IMR-90 (cell line): ENCODE measurements around the gene MAML3.
A peak's percentile ranks its signal among the peaks of the same experiment; 100 is the strongest.

ENCODE experiments used
- BHLHE40 ChIP-seq: fragments of 150-350 bp; IDR thresholded peaks from 2 replicates; pipeline ENCODE4 v1.6.1; 2016; ENCODE audit warnings: mild to moderate bottlenecking, low read depth, low read length
- ELK1 ChIP-seq: fragments of 150-350 bp; IDR thresholded peaks from 2 replicates; pipeline ENCODE4 v1.6.1; 2016; ENCODE audit warnings: low read depth, mild to moderate bottlenecking, low read length, moderate library complexity, borderline replicate concordance
- MXI1 ChIP-seq: IDR thresholded peaks from 2 replicates; pipeline ENCODE4 v1.6.1; 2012; ENCODE audit warnings: low read depth, mild to moderate bottlenecking, low read length, moderate library complexity, borderline replicate concordance
- POLR2A ChIP-seq: IDR thresholded peaks from 2 replicates; pipeline ENCODE4 v1.6.1; 2012; ENCODE audit warnings: mild to moderate bottlenecking, low read depth, low read length
- RAD21 ChIP-seq: IDR thresholded peaks from 2 replicates; pipeline ENCODE4 v1.6.1; 2012; ENCODE audit warnings: low read length, improper control_type of control experiment
- RFX5 ChIP-seq: IDR thresholded peaks from 2 replicates; pipeline ENCODE4 v1.8.0; 2012; ENCODE audit warnings: low read depth, mild to moderate bottlenecking, low read length, moderate library complexity
- SMC3 ChIP-seq: fragments of 150-350 bp; IDR thresholded peaks from 2 replicates; pipeline ENCODE4 v1.6.1; 2016; ENCODE audit warnings: low read depth, mild to moderate bottlenecking, antibody characterized with exemption, low read length, moderate library complexity
- USF2 ChIP-seq: fragments of 150-350 bp; IDR thresholded peaks from 2 replicates; pipeline ENCODE4 v1.6.1; 2017; ENCODE audit warnings: mild to moderate bottlenecking, antibody characterized with exemption, low read length, low read depth
- TF ChIP-seq, protein P1 (sequence below): conservative IDR thresholded peaks from 2 replicates; pipeline ENCODE4 v1.5.1; 2012; ENCODE audit warnings: mild to moderate bottlenecking, low read depth, low read length, improper control_type of control experiment

DNA sequence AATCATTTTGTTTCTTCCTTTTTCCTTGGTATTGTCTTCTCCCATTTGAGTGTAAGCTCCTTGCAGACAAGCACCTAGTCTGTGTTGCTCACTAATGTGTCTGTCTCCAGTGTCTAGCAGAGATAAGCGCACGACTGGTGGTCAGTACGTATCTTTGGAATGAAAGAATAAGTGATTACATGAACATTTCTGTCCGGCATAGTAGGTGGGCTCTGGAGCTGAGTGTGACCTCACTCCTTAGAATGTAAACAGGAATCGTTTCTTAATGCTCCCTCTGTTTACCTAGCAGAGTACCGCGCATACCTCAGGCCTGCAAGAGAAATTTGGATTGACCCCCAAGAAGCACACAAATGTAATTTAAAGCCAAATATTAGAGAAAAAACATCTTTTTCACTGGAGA is 235.4 kb downstream of the MAML3 start:
- TF ChIP-seq, protein P1, sequence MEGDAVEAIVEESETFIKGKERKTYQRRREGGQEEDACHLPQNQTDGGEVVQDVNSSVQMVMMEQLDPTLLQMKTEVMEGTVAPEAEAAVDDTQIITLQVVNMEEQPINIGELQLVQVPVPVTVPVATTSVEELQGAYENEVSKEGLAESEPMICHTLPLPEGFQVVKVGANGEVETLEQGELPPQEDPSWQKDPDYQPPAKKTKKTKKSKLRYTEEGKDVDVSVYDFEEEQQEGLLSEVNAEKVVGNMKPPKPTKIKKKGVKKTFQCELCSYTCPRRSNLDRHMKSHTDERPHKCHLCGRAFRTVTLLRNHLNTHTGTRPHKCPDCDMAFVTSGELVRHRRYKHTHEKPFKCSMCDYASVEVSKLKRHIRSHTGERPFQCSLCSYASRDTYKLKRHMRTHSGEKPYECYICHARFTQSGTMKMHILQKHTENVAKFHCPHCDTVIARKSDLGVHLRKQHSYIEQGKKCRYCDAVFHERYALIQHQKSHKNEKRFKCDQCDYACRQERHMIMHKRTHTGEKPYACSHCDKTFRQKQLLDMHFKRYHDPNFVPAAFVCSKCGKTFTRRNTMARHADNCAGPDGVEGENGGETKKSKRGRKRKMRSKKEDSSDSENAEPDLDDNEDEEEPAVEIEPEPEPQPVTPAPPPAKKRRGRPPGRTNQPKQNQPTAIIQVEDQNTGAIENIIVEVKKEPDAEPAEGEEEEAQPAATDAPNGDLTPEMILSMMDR: no peak
- TF ChIP-seq RFX5: no peak
- TF ChIP-seq RAD21: no peak
- no peak for TF ChIP-seq POLR2A
- TF ChIP-seq SMC3: no peak
- TF ChIP-seq USF2: peak; percentile 19; the same call in 1 of the 2 replicates
- no peak for TF ChIP-seq ELK1
- no peak; the same call in 1 of the 2 replicates for TF ChIP-seq BHLHE40
- TF ChIP-seq MXI1: no peak
